Activated B cell treated with CpG ODN at 0.5 μM for 24 hours (primary cell): ENCODE data around the gene ZSWIM4. TPM values are rescaled to one million over a fixed set of nuclear protein-coding genes. Genes with fewer than 3 reads are reported as not detected.

Experiments
- ATAC-seq: fragments of 200-7000 bp; cut with Tn5 transposase; one replicate; pipeline ENCODE4 v1.10.0; 2021; ENCODE audit warnings: low read depth, mild to moderate bottlenecking, moderate library complexity
- CTCF ChIA-PET: fragments of 350-600 bp; sonication (Branson Sonifier 250); formaldehyde crosslinking; loops from one replicate; lab custom pipeline; 2021; ENCODE audit warnings: antibody characterized with exemption; lab: Charles Lee
- POLR2A ChIA-PET: fragments of 350-600 bp; sonication (Branson Sonifier 250); formaldehyde crosslinking; loops from one replicate; lab custom pipeline; 2021; ENCODE audit warnings: antibody characterized with exemption; lab: Charles Lee
- DNase-seq: peaks from one replicate; pipeline ENCODE4 v3.0.0; 2022
- H3K27ac Mint-ChIP-seq: one replicate; pipeline ENCODE4 v1.8.0; 2020; ENCODE audit warnings: mixed read lengths
- H3K27me3 Mint-ChIP-seq: one replicate; pipeline ENCODE4 v1.8.0; 2021; ENCODE audit warnings: mixed read lengths
- H3K36me3 Mint-ChIP-seq: one replicate; pipeline ENCODE4 v1.8.0; 2021; ENCODE audit warnings: low read depth, mixed read lengths
- H3K4me1 Mint-ChIP-seq: one replicate; pipeline ENCODE4 v1.8.0; 2021; ENCODE audit warnings: mixed read lengths
- H3K4me3 Mint-ChIP-seq: one replicate; pipeline ENCODE4 v1.8.0; 2020; ENCODE audit warnings: mild to moderate bottlenecking, mixed read lengths
- H3K9me3 Mint-ChIP-seq: one replicate; pipeline ENCODE4 v1.8.0; 2020; ENCODE audit warnings: mixed read lengths
- CTCF ChIP-seq: fragments of 200-600 bp; IDR thresholded peaks from one replicate; pipeline ENCODE4 v1.8.0; 2022; ENCODE audit warnings: antibody characterized with exemption, mild to moderate bottlenecking
- intact Hi-C: fragments of 100-400 bp; cut with micrococcal nuclease; formaldehyde crosslinking; loops from one replicate; pipeline ENCODE4 v1.15.1; 2024
- total RNA-seq: library from RNA; stranded (reverse); gene quantifications from 2 replicates; pipeline ENCODE4 v1.2.3, GENCODE V29; 2022

Gene ZSWIM4
- total RNA-seq, 1 donor from 2014 or later: 11.2 TPM

DNA sequence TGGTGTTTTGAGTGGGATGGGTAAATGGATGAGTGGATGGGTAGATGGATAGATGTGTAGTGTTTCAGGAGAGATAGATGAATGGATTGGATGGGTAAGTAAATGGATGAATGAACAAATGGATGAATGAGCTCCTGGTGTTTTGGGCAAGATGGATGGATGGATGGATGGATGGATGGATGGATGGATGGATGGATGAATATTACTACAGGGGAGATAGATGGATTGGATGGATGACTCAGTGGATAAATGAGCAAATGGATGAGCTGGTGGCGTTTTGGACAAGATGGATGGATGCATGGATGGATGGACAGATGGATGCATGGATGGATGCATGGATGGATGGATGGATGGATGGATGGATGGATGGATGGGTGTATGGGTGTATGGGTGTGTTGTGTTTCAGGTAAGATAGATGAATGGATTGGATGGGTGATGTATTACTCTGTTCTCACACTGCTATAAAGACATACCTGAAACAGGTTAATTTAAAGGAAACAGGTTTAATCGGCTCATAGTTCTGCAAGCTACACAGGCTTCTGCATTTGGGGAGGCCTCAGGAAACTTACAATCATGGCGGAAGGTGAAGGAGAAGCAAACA, 12.3 kb downstream of the ZSWIM4 start:
- ChIA-PET CTCF (interaction anchor here (1.2 kb wide), 1 partner anchor 96 kb away, joined by 3 read pairs; no protein-coding TSS in a partner anchor), POLR2A (no interaction called here)
- ATAC-seq: no peak
- intact Hi-C loops: no loop called here
- Mint-ChIP-seq H3K9me3 (no peaks in the 10 kb centered on the region), H3K4me3 (no peak overlapping the region), H3K4me1 (no peaks in the 10 kb centered on the region), H3K36me3 (peaks cover 16% of the 10 kb centered on the region), H3K27ac (no peak overlapping the region), H3K27me3 (no peaks in the 10 kb centered on the region)
- TF ChIP-seq CTCF: no peak
- DNase-seq: no peak

GRCh38 chr19:13808856-13809255, 13.6 kb downstream of the ZSWIM4 start:
- H3K4me3 Mint-ChIP-seq: no peak overlapping the region
- ChIA-PET POLR2A (interaction anchor here (1.2 kb wide), 1 partner anchor 35 kb away, joined by 5 read pairs; the partner anchor contains the start of gene C19orf53), CTCF (interaction anchor here (1.3 kb wide), 1 partner anchor 53 kb away, joined by 3 read pairs; no protein-coding TSS in a partner anchor)
- ATAC-seq (no peak), DNase-seq (no peak)
- no peaks in the 10 kb centered on the region for H3K27me3 Mint-ChIP-seq
- no peak for TF ChIP-seq CTCF
- intact Hi-C loops: no loop called here
- H3K9me3 Mint-ChIP-seq: peaks cover 2% of the 10 kb centered on the region
- H3K36me3 Mint-ChIP-seq: peaks cover 22% of the 10 kb centered on the region
- H3K4me1 Mint-ChIP-seq: no peaks in the 10 kb centered on the region
- no peak overlapping the region for H3K27ac Mint-ChIP-seq

- ChIA-PET CTCF (no interaction called here), POLR2A (no interaction called here)
- Mint-ChIP-seq H3K27me3 (no peaks in the 10 kb centered on the region), H3K27ac (no peak overlapping the region), H3K4me3 (no peak overlapping the region), H3K36me3 (peaks cover 15% of the 10 kb centered on the region), H3K9me3 (peaks cover 2% of the 10 kb centered on the region), H3K4me1 (no peaks in the 10 kb centered on the region)
- ATAC-seq (no peak), DNase-seq (no peak)
- intact Hi-C loops: no loop called here
- no peak for TF ChIP-seq CTCF
Observed at GRCh38 chr19:13812544-13812943, 17.3 kb downstream of the ZSWIM4 start.

GRCh38 chr19:13813147-13813546, 17.9 kb downstream of the ZSWIM4 start:
- Mint-ChIP-seq H3K36me3 (peaks cover 15% of the 10 kb centered on the region), H3K4me3 (no peak overlapping the region), H3K9me3 (peaks cover 2% of the 10 kb centered on the region), H3K27ac (no peak overlapping the region), H3K4me1 (no peaks in the 10 kb centered on the region), H3K27me3 (no peaks in the 10 kb centered on the region)
- no peak for ATAC-seq
- CTCF ChIA-PET: no interaction called here
- TF ChIP-seq CTCF: no peak
- intact Hi-C loops: no loop called here
- DNase-seq: no peak
- POLR2A ChIA-PET: no interaction called here

DNA sequence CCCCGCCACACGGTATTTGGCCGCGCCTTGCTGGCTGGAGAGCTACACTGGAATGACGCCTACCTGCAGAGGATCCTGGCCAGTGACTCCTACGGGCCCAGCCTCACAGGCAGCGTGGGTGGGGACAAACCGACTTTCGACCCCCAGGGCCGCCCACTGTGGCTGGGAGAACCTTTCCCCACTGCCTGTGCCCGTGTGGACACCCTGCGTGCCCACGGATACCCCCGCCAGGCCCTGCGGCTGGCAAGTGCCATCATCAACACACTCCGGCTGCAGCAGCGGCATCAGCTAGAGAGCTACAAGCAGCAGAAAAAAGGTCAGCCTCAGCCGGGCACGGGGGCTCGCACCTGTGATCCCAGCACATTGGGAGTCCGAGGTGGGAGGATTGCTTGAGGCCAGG, 19.3 kb downstream of the ZSWIM4 start:
- ChIA-PET CTCF (no interaction called here), POLR2A (interaction anchor here (0.7 kb wide), 1 partner anchor 483 kb away, joined by 6 read pairs; no protein-coding TSS in a partner anchor)
- H3K9me3 Mint-ChIP-seq: peaks cover 2% of the 10 kb centered on the region
- ATAC-seq: no peak
- no peaks in the 10 kb centered on the region for H3K4me1 Mint-ChIP-seq
- intact Hi-C loops: no loop called here
- H3K27me3 Mint-ChIP-seq: no peaks in the 10 kb centered on the region
- no peak for TF ChIP-seq CTCF
- peaks cover 10% of the 10 kb centered on the region for H3K36me3 Mint-ChIP-seq
- H3K4me3 Mint-ChIP-seq: no peak overlapping the region
- H3K27ac Mint-ChIP-seq: no peak overlapping the region
- no peak for DNase-seq
